GM10248 (cell line): ENCODE measurements around the gene HADHB.
"Not testable (repeated sequence)": the region's sequence is repeated elsewhere in the genome, so short reads cannot be mapped to it uniquely, and the experiment has no call there.

Source experiments
- CTCF ChIA-PET: fragments of 300-600 bp; sonication (Branson Sonifier 250); formaldehyde crosslinking; extraction: SDS; loops from one replicate; lab custom pipeline; 2021; ENCODE audit warnings: antibody characterized with exemption; lab: Yijun Ruan, JAX
- POLR2A ChIA-PET: fragments of 350-650 bp; sonication (Branson Sonifier 250); formaldehyde crosslinking; extraction: SDS; loops from one replicate; lab custom pipeline; 2020; ENCODE audit warnings: antibody characterized with exemption; lab: Yijun Ruan, JAX
- DNase-seq: peaks from one replicate; pipeline ENCODE4 v3.0.0; 2012; ENCODE audit errors: extremely low spot score
- CTCF ChIP-seq: IDR thresholded peaks from 2 replicates; pipeline ENCODE4 v1.5.1; 2012; ENCODE audit warnings: mild to moderate bottlenecking, low read depth; ENCODE audit errors: extremely low read depth, missing control alignments, control extremely low read depth

Gene HADHB

GRCh38 chr2:26316041-26316440 lies 71.3 kb downstream of the HADHB start:
- ChIA-PET CTCF (interaction anchor here (0.8 to 2.1 kb wide), 3 partner anchors 14 to 70 kb away, joined by 3 to 9 read pairs (median 3); no protein-coding TSS in a partner anchor), POLR2A (no interaction called here)
- DNase-seq: peak; percentile 23
- TF ChIP-seq CTCF: peak; percentile 0

- DNase-seq: peak; percentile 11
- POLR2A ChIA-PET: interaction anchor here (0.5 kb wide), 1 partner anchor 48 kb away, joined by 7 read pairs; no protein-coding TSS in a partner anchor
- TF ChIP-seq CTCF: no peak
- CTCF ChIA-PET: interaction anchor here (0.9 to 2.1 kb wide), 3 partner anchors 9 to 71 kb away, joined by 3 to 9 read pairs (median 3); no protein-coding TSS in a partner anchor
These were observed 72.1 kb downstream of the HADHB start for GRCh38 chr2:26316845-26317244.

- CTCF ChIA-PET: interaction anchor here (1.0 to 5.6 kb wide), 3 partner anchors 9 to 13 kb away, joined by 3 to 24 read pairs (median 3); no protein-coding TSS in a partner anchor
These were observed 72.8 kb downstream of the HADHB start for GRCh38 chr2:26317377-26318105.

GRCh38 chr2:26318950-26319349 lies 74.2 kb downstream of the HADHB start:
- no peak for DNase-seq
- no peak for TF ChIP-seq CTCF
- ChIA-PET POLR2A (no interaction called here), CTCF (interaction anchor here (0.7 to 5.6 kb wide), 3 partner anchors 8 to 12 kb away, joined by 3 to 24 read pairs (median 3); no protein-coding TSS in a partner anchor)

More at GRCh38 chr2:26317377-26318105, 72.8 kb downstream of the HADHB start:
- POLR2A ChIA-PET: interaction anchor here (0.5 kb wide), 1 partner anchor 49 kb away, joined by 7 read pairs; no protein-coding TSS in a partner anchor
- TF ChIP-seq CTCF: no peak
- DNase-seq: no peak

- POLR2A ChIA-PET, CTCF ChIA-PET, DNase-seq: not testable (repeated sequence)
These were observed 79.7 kb downstream of the HADHB start for GRCh38 chr2:26324479-26324878.

GRCh38 chr2:26324903-26325302 lies 80.2 kb downstream of the HADHB start:
- TF ChIP-seq CTCF: no peak
- ChIA-PET POLR2A (interaction anchor here (0.5 kb wide), 1 partner anchor 128 kb away, joined by 3 read pairs; no protein-coding TSS in a partner anchor), CTCF (no interaction called here)
- DNase-seq: no peak

GRCh38 chr2:26325851-26326250 lies 81.1 kb downstream of the HADHB start:
- ChIA-PET POLR2A (no interaction called here), CTCF (interaction anchor here (1.2 kb wide), 1 partner anchor 9 kb away, joined by 3 read pairs; no protein-coding TSS in a partner anchor)
- no peak for DNase-seq
- no peak for TF ChIP-seq CTCF
